Measurements from ENCODE around the gene TMEM52. TPM values are rescaled to one million over a fixed set of nuclear protein-coding genes. Genes with fewer than 3 reads are reported as not detected.

Gene TMEM52
- total RNA-seq, 1 experiment from 2014 or later = 9.6 TPM

DNA sequence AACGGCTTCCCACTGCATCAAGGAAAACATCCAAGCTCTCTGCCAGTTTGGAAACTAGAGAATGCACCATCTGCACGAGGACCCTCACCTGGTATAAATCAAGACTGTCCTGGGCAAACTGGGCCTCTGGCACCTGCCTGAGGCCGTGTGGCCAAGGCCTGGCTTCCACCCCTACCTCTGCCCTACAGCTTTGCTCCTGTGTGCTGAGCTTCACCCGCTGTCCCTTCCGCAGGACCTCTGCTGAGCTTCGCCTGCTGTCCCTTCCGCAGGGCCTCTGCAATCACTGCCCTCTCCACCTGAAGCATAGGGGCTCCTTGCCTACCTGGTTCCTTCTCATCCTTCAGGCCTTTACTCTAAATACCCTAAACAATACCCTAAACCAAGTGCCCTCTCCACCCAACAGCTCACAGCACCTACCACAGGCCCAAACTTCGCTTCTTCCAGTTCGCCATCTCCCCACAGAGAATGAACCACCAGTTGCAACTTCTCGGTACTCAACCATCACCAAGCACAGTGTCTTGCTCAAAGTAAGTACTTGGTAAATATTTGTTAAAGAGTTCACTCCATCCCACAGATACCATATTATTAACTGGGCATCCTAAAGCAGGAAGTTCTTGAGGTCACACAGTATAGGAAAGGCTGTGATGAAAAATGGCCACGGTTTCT lies 46.6 kb downstream of the TMEM52 start:
- H3K27ac Mint-ChIP-seq = peak overlapping the region in 2 of 3 experiments; percentile 27 to 76; a peak in 5 of 7 replicates
- peaks cover 31 to 33% of the 10 kb centered on the region in 2 experiments for H3K4me1 Mint-ChIP-seq
- Histone ChIP-seq H2BK15ac (ENCODE audit: low read depth, low read length) (no peak overlapping the region), H2AK5ac (ENCODE audit: insufficient read length, low read length) (no peak overlapping the region), H3K4me1 (ENCODE audit: insufficient read depth, low read length) (no peaks in the 10 kb centered on the region), H3K79me1 (ENCODE audit: insufficient read depth, low read depth, low read length, poor library complexity, severe bottlenecking) (peaks cover 13% of the 10 kb centered on the region), H3K14ac (ENCODE audit: insufficient read depth, low read length) (no peak overlapping the region), H4K5ac (ENCODE audit: insufficient read length, low read depth, low read length) (no peak overlapping the region), H2BK5ac (ENCODE audit: insufficient read length, low read length) (no peak overlapping the region), H3K4me2 (ENCODE audit: insufficient read depth, insufficient read length, low read length) (no peak overlapping the region), H3K23ac (ENCODE audit: insufficient read length, low read depth, low read length) (no peak overlapping the region), H3K56ac (ENCODE audit: insufficient read length, low read depth, low read length) (no peak overlapping the region), H3K9me3 (ENCODE audit: control insufficient read depth, low read depth, low read length) (no peaks in the 10 kb centered on the region), H2AFZ (ENCODE audit: low read length) (no peak overlapping the region), H2BK12ac (ENCODE audit: insufficient read length, low read depth, low read length) (no peak overlapping the region), H3K27me3 (ENCODE audit: insufficient read depth, low read length) (no peaks in the 10 kb centered on the region), H4K91ac (ENCODE audit: insufficient read length, low read depth, low read length) (no peak overlapping the region), H3K4ac (ENCODE audit: low read depth, low read length) (no peak overlapping the region), H4K20me1 (ENCODE audit: control insufficient read depth, insufficient read depth, insufficient read length) (no peaks in the 10 kb centered on the region), H2BK120ac (ENCODE audit: low read depth, low read length, poor library complexity, severe bottlenecking) (no peak overlapping the region), H2BK20ac (ENCODE audit: low read depth, low read length, poor library complexity, severe bottlenecking) (no peak overlapping the region), H4K8ac (replicated peaks; ENCODE audit: insufficient read length, low read depth, low read length) (no peak overlapping the region), H3T11ph (ENCODE audit: low read length) (no peak overlapping the region), H3K23me2 (ENCODE audit: insufficient read length, low read depth, low read length, poor library complexity, severe bottlenecking) (no peaks in the 10 kb centered on the region), H3K9ac (ENCODE audit: extremely low read depth, insufficient read length, low read length) (no peak overlapping the region), H3K18ac (ENCODE audit: insufficient read length, low read depth, low read length) (no peak overlapping the region), H3K27ac (ENCODE audit: insufficient read length, low read depth, low read length) (no peak overlapping the region), H3K79me2 (ENCODE audit: insufficient read depth, low read length) (peaks cover 78% of the 10 kb centered on the region)
- H3K27me3 Mint-ChIP-seq (ENCODE audit: low read depth) = no peaks in the 10 kb centered on the region
- H3K4me3 Mint-ChIP-seq = no peak overlapping the region
- DNase-seq = no peak
- TF ChIP-seq, protein P1, sequence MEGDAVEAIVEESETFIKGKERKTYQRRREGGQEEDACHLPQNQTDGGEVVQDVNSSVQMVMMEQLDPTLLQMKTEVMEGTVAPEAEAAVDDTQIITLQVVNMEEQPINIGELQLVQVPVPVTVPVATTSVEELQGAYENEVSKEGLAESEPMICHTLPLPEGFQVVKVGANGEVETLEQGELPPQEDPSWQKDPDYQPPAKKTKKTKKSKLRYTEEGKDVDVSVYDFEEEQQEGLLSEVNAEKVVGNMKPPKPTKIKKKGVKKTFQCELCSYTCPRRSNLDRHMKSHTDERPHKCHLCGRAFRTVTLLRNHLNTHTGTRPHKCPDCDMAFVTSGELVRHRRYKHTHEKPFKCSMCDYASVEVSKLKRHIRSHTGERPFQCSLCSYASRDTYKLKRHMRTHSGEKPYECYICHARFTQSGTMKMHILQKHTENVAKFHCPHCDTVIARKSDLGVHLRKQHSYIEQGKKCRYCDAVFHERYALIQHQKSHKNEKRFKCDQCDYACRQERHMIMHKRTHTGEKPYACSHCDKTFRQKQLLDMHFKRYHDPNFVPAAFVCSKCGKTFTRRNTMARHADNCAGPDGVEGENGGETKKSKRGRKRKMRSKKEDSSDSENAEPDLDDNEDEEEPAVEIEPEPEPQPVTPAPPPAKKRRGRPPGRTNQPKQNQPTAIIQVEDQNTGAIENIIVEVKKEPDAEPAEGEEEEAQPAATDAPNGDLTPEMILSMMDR (conservative IDR thresholded peaks at IDR 0.05) = no peak
- peaks cover 48 to 67% (median 62%) of the 10 kb centered on the region in 3 experiments for H3K36me3 Mint-ChIP-seq (ENCODE audit: insufficient read depth in 1 of 3, low read depth in 3 of 3)
- WGBS (ENCODE audit: extremely low coverage, insufficient read length, low lambda C conversion rate) = no CpG with 5 or more reads among the region's 11 CpGs
- peaks cover 8 to 12% of the 10 kb centered on the region in 2 experiments; a peak in 4 of 5 replicates for H3K9me3 Mint-ChIP-seq

All from H9 (cell line).